Measurements from ENCODE around the gene GBA2. TPM values are rescaled to one million over a fixed set of nuclear protein-coding genes. Genes with fewer than 3 reads are reported as not detected.
A peak's percentile ranks its signal among the peaks of the same experiment; 100 is the strongest.

GBA2 gene
- total RNA-seq, 2 experiments from 2014 or later: 19.6 to 23.7 TPM

- H3K36me3 Mint-ChIP-seq (ENCODE audit: low read depth): peaks cover 2% of the 10 kb centered on the region
- no peak for DNase-seq
- intact Hi-C loops (cut with DNase I, micrococcal nuclease): no loop called here
- H3K4me3 Mint-ChIP-seq: no peak overlapping the region
- no peaks in the 10 kb centered on the region for H3K27me3 Mint-ChIP-seq
- H3K27ac Mint-ChIP-seq: no peak overlapping the region
- no peaks in the 10 kb centered on the region for H3K9me3 Mint-ChIP-seq (ENCODE audit: low read depth)
- H3K4me1 Mint-ChIP-seq: peaks cover 7% of the 10 kb centered on the region
- CTCF ChIA-PET: interaction anchor here (0.7 kb wide), 1 partner anchor 27 kb away, joined by 3 read pairs; no protein-coding TSS in a partner anchor
- POLR2A ChIA-PET: interaction anchor here (0.6 kb wide), 1 partner anchor 57 kb away, joined by 3 read pairs; no protein-coding TSS in a partner anchor
- no peak for ATAC-seq
Observed at GRCh38 chr9:35766997-35767396, 18.0 kb upstream of the GBA2 start.

DNA sequence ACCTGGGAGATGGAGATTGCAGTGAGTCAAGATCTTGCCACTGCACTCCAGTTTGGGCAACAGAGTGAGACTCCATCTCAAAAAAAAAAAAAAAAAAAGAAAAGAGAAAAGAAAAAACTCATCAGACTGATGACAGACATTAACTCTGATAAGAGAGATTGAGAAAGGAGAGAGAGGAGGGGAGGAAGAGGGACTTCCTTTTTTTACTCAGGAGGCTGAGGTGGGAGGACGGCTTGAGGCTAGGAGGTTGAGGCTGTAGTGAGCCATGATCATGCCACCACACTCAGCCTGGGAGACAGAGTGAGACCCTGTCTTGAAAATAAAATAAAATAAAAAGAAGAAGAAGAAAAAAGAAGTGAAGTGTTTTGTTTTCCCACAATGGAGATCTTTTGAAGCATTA lies 14.8 kb upstream of the GBA2 start:
- Mint-ChIP-seq H3K4me1 (peaks cover 21% of the 10 kb centered on the region), H3K27ac (no peak overlapping the region), H3K36me3 (ENCODE audit: low read depth) (peaks cover 13% of the 10 kb centered on the region), H3K27me3 (no peaks in the 10 kb centered on the region), H3K4me3 (no peak overlapping the region), H3K9me3 (ENCODE audit: low read depth) (no peaks in the 10 kb centered on the region)
- ATAC-seq: no peak
- POLR2A ChIA-PET: no interaction called here
- CTCF ChIA-PET: interaction anchor here (0.6 kb wide), 2 partner anchors 249 to 384 kb away, joined by 3 read pairs; no protein-coding TSS in a partner anchor
- intact Hi-C loops (cut with DNase I, micrococcal nuclease): no loop called here
- no peak for DNase-seq

GRCh38 chr9:35763181-35763580 lies 14.2 kb upstream of the GBA2 start:
- DNase-seq: no peak
- peaks cover 16% of the 10 kb centered on the region for H3K36me3 Mint-ChIP-seq (ENCODE audit: low read depth)
- ATAC-seq: no peak
- POLR2A ChIA-PET: no interaction called here
- H3K27me3 Mint-ChIP-seq: no peaks in the 10 kb centered on the region
- H3K4me1 Mint-ChIP-seq: peaks cover 28% of the 10 kb centered on the region
- intact Hi-C loops (cut with DNase I, micrococcal nuclease): no loop called here
- no peak overlapping the region for H3K4me3 Mint-ChIP-seq
- no peaks in the 10 kb centered on the region for H3K9me3 Mint-ChIP-seq (ENCODE audit: low read depth)
- CTCF ChIA-PET: interaction anchor here (0.6 to 1.1 kb wide), 3 partner anchors 15 to 82 kb away, joined by 3 to 4 read pairs (median 4); partner anchors contain the start of genes GBA2 and RGP1
- H3K27ac Mint-ChIP-seq: no peak overlapping the region

DNA sequence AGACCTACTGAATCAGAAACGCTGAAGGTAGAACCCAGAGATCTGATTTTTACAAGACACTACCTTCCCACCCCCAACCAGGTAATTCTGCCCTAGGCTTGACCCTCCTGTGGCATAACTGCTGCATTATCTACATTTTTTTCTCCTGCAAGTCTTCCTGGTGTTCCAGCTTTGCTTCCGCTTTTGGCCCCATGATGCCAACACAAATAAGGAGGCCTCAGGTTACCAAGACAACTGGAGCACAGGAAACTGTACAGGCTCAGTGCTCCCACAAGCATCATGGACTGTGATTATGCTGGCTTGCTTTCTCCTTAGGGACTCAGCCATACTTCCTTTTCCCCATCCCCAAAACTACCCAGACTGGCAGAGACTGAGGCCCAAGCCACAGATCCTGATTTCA lies 11.6 kb upstream of the GBA2 start:
- POLR2A ChIA-PET: interaction anchor here (1.0 kb wide), 1 partner anchor 12 kb away, joined by 6 read pairs; the partner anchor contains the start of genes GBA2 and RGP1
- no peak for ATAC-seq
- H3K4me1 Mint-ChIP-seq: peaks cover 34% of the 10 kb centered on the region

DNA sequence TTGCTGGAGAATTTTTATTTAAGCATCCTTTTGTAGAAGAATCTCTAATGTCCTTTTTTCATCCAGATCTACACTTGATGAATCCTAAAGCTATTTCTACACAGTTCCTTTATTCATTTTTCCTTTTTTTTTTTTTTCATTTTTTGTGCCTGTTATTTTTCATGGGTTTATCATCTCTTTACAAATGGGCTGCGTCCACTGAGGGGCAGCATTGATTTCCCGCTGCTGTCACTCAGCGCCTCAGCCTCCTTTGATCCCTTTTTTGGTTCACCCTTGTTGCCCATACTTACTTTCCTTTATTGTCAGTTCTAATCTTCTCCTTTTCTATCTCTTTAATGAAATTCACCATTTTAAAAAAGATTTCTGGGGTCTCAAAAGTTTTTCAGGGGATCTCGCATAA lies 10.8 kb upstream of the GBA2 start:
- Mint-ChIP-seq H3K27me3 (no peaks in the 10 kb centered on the region), H3K36me3 (ENCODE audit: low read depth) (peaks cover 21% of the 10 kb centered on the region), H3K9me3 (ENCODE audit: low read depth) (no peaks in the 10 kb centered on the region), H3K4me3 (no peak overlapping the region), H3K4me1 (peaks cover 34% of the 10 kb centered on the region), H3K27ac (no peak overlapping the region)
- no peak for DNase-seq
- intact Hi-C loops (cut with DNase I, micrococcal nuclease): loop anchor here in 1 of 2 experiments (10.0 kb wide), 1 partner anchor 645 kb away; the partner anchor contains the start of gene RNF38
- CTCF ChIA-PET: interaction anchor here (0.7 to 3.5 kb wide), 9 partner anchors 12 to 881 kb away, joined by 3 to 9 read pairs (median 5); no protein-coding TSS in a partner anchor
- POLR2A ChIA-PET: no interaction called here
- no peak for ATAC-seq

More for the DNA sequence above, 11.6 kb upstream of the GBA2 start:
- H3K9me3 Mint-ChIP-seq (ENCODE audit: low read depth): no peaks in the 10 kb centered on the region
- H3K27me3 Mint-ChIP-seq: no peaks in the 10 kb centered on the region
- H3K27ac Mint-ChIP-seq: no peak overlapping the region
- intact Hi-C loops (cut with DNase I, micrococcal nuclease): no loop called here
- no peak for DNase-seq
- no peak overlapping the region for H3K4me3 Mint-ChIP-seq
- peaks cover 21% of the 10 kb centered on the region for H3K36me3 Mint-ChIP-seq (ENCODE audit: low read depth)
- CTCF ChIA-PET: interaction anchor here (0.8 to 3.5 kb wide), 9 partner anchors 12 to 882 kb away, joined by 3 to 9 read pairs (median 5); no protein-coding TSS in a partner anchor

DNA sequence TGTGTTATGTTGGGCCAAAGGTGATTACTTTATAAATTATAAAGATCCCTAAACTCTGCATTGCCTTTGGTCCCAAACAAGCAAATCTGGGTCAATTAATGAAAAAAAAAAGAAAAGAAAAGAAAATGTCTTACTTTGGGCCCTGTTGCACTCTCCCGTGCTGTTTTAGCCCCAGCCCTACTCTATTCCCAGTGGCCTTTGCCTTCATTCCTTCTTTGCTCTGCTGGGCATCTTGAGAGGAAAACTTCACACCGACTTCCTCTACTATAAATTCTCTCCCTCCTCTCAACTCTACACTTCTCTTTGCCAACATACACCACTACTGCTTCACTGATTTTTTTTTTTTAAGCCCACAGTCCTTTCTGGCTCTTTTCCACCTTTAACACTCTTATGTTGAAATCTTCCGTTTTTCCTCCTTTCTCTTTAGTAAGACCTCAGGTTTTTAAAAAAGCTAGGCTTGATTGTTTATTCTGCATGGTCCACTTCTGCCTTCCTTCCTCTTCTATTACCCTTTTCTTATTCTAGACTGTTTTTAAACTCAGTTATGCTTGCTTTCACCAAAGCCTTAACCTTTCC lies 9.5 kb upstream of the GBA2 start:
- ChIA-PET POLR2A (no interaction called here), CTCF (interaction anchor here (0.9 to 1.7 kb wide), 2 partner anchors 9 to 24 kb away, joined by 5 to 7 read pairs; partner anchors contain the start of genes GBA2 and RGP1)
- H3K4me1 Mint-ChIP-seq: peaks cover 34% of the 10 kb centered on the region
- peak overlapping the region; percentile 97 for H3K4me3 Mint-ChIP-seq
- H3K9me3 Mint-ChIP-seq (ENCODE audit: low read depth): no peaks in the 10 kb centered on the region
- intact Hi-C loops (cut with DNase I, micrococcal nuclease): loop anchor here in 1 of 2 experiments (10.0 kb wide), 1 partner anchor 646 kb away; the partner anchor contains the start of gene RNF38
- peaks cover 18% of the 10 kb centered on the region for H3K36me3 Mint-ChIP-seq (ENCODE audit: low read depth)
- ATAC-seq (no peak), DNase-seq (no peak)
- H3K27me3 Mint-ChIP-seq: no peaks in the 10 kb centered on the region
- peak overlapping the region; percentile 48 for H3K27ac Mint-ChIP-seq

GRCh38 chr9:35757892-35758275 lies 8.9 kb upstream of the GBA2 start:
- ChIA-PET CTCF (interaction anchor here (0.8 to 1.7 kb wide), 3 partner anchors 9 to 124 kb away, joined by 3 to 7 read pairs (median 5); partner anchors contain the start of genes GBA2 and RGP1), POLR2A (no interaction called here)
- peaks cover 34% of the 10 kb centered on the region for H3K4me1 Mint-ChIP-seq
- DNase-seq: no peak
- no peak for ATAC-seq
- no peaks in the 10 kb centered on the region for H3K27me3 Mint-ChIP-seq
- H3K36me3 Mint-ChIP-seq (ENCODE audit: low read depth): peaks cover 22% of the 10 kb centered on the region
- no peaks in the 10 kb centered on the region for H3K9me3 Mint-ChIP-seq (ENCODE audit: low read depth)
- intact Hi-C loops (cut with DNase I, micrococcal nuclease): loop anchor here (2.0 to 10.0 kb wide), 4 partner anchors 25 to 647 kb away; partner anchors contain the start of genes CREB3 (in 1 of the 2), HINT2 (in 1 of the 2), RNF38 (in 1 of the 2) and TESK1 (in 1 of the 2)
- H3K4me3 Mint-ChIP-seq: peak overlapping the region; percentile 97
- peak overlapping the region; percentile 77 for H3K27ac Mint-ChIP-seq

DNA sequence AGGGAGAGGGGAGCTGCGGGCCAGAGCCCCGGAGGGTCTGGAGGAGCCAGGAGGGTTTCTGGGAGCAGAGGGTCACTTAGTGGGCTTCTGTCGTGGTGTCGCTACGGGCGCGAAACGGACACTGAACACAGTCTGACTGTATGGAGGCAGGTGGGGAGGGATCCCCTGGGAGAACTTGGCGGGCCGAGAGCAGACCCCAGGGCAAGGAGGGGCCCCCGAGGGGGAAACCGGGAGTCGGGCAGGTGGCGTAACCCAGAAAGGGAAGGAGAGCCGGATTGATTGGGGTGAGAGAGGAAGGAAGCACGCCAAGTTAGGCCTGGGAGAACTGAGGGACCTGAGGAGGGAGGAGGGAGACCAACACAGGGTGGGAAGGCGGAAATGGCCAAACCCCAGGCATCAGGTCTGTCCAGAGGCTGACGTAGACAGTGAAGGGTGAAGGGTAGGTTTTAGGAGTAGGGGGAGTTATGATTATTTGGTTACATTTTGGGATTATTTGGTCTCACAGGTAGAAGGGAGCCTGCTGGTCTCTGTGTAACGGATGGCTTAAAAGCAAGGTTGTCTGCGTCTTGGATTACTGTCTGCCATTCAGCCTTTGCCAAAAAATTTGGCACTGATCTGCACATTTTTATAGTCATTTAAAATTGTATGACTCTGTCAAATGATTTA lies 8.3 kb upstream of the GBA2 start:
- peak overlapping the region; percentile 91 for H3K27ac Mint-ChIP-seq
- peaks cover 24% of the 10 kb centered on the region for H3K36me3 Mint-ChIP-seq (ENCODE audit: low read depth)
- no peaks in the 10 kb centered on the region for H3K9me3 Mint-ChIP-seq (ENCODE audit: low read depth)
- intact Hi-C loops (cut with DNase I, micrococcal nuclease): loop anchor here (2.0 to 10.0 kb wide), 4 partner anchors 25 to 647 kb away; partner anchors contain the start of genes CREB3 (in 1 of the 2), HINT2 (in 1 of the 2), RNF38 (in 1 of the 2) and TESK1 (in 1 of the 2)
- DNase-seq: peak; percentile 46
- peaks cover 34% of the 10 kb centered on the region for H3K4me1 Mint-ChIP-seq
- peak overlapping the region; percentile 97 for H3K4me3 Mint-ChIP-seq
- peak; percentile 26 for ATAC-seq
- H3K27me3 Mint-ChIP-seq: no peaks in the 10 kb centered on the region
- POLR2A ChIA-PET: no interaction called here
- CTCF ChIA-PET: interaction anchor here (0.7 to 2.0 kb wide), 11 partner anchors 10 to 125 kb away, joined by 3 to 13 read pairs (median 4); partner anchors contain the start of gene SPAG8

DNA sequence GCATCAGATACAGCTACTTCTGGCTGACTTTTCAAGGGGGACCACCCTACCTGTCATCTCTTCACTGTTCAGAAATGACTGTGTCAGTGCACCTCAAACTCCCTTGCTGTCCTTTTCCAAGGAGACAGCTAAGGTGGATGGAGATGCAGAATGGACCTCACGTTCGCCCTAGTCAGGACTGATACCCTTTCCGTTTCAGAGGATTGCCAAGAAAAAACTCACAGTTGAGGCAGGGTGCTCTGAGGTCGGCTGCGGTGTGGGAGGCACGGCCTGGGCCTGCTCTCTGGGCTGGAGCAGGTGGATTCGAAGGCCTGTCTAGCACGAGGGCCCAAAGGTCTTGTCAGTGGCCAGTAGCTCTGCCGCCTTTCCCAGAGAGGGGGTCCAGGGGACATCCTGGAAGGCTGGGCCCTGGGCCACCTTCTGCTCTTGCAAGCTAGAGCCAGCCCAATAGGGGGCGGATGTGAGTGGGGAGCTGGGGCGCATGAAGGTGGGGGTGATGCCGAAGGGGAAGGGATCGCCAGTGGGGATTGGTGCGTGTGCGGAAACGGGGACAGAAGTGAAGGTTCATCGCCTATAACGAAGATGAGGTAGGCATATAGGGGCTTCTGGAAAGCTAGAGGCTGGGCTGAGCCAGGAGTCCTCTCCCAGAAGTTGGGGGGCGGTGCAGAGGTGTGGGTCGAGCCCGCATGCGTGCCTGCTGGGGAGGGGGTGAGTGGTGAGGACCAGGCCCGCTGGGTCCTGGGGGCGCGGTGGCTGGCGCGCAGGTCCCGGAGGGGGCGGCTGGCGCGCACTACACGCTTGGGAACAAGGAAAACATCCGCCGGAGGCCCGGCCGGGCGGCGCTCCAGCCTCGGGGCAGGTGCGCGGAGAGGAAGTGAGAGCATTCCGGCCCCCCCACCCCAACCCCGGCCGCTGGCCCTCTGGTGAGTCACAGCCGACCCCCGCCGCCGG lies 7.5 kb upstream of the GBA2 start:
- intact Hi-C loops (cut with DNase I, micrococcal nuclease): loop anchor here (1.0 to 10.0 kb wide), 5 partner anchors 24 to 648 kb away; partner anchors contain the start of genes HINT2 (in 2 of the 2), CREB3 (in 1 of the 2), RNF38 (in 1 of the 2) and TESK1 (in 1 of the 2)
- Mint-ChIP-seq H3K9me3 (ENCODE audit: low read depth) (no peaks in the 10 kb centered on the region), H3K4me1 (peaks cover 34% of the 10 kb centered on the region), H3K27me3 (no peaks in the 10 kb centered on the region), H3K4me3 (peak overlapping the region; percentile 97), H3K36me3 (ENCODE audit: low read depth) (peaks cover 27% of the 10 kb centered on the region), H3K27ac (peak overlapping the region; percentile 94)
- peak; percentile 92 for DNase-seq
- ChIA-PET POLR2A (interaction anchor here (0.7 kb wide), 1 partner anchor 126 kb away, joined by 3 read pairs; no protein-coding TSS in a partner anchor), CTCF (interaction anchor here (0.6 to 2.0 kb wide), 19 partner anchors 9 to 662 kb away, joined by 3 to 13 read pairs (median 4); partner anchors contain the start of genes CREB3, SPAG8 and TLN1)
- ATAC-seq: peak; percentile 92

DNA sequence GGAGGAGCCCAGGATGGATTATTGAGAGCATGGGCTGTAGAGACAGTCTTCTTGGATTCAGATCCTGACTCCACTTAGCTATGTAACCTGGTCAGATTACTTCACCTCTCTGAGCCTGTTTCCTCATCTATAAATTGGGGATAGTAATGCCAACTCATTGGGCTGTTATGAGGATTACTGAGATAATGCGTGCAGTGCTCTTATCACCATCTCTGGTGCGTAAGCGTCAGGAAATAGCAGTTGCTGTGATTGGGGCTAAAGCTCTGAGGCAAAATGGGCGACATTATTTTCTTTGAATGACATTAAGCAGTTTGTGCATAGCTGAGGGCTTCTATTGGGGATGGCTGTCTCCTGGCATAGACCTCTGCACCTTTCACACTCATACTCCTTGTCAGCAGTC lies 6.0 kb upstream of the GBA2 start:
- H3K4me1 Mint-ChIP-seq: peaks cover 37% of the 10 kb centered on the region
- ChIA-PET POLR2A (interaction anchor here (0.6 kb wide), 1 partner anchor 155 kb away, joined by 8 read pairs; no protein-coding TSS in a partner anchor), CTCF (interaction anchor here (0.8 to 1.8 kb wide), 7 partner anchors 9 to 770 kb away, joined by 3 to 6 read pairs (median 4); partner anchors contain the start of genes CREB3 and TLN1)
- DNase-seq (no peak), ATAC-seq (no peak)
- intact Hi-C loops (cut with DNase I, micrococcal nuclease): loop anchor here in 1 of 2 experiments (10.0 kb wide), 1 partner anchor 650 kb away; the partner anchor contains the start of gene RNF38
- peaks cover 25% of the 10 kb centered on the region for H3K36me3 Mint-ChIP-seq (ENCODE audit: low read depth)
- no peaks in the 10 kb centered on the region for H3K9me3 Mint-ChIP-seq (ENCODE audit: low read depth)
- H3K27me3 Mint-ChIP-seq: no peaks in the 10 kb centered on the region
- H3K4me3 Mint-ChIP-seq: no peak overlapping the region
- no peak overlapping the region for H3K27ac Mint-ChIP-seq
